ENCODE data around the gene MNS1.

DNA sequence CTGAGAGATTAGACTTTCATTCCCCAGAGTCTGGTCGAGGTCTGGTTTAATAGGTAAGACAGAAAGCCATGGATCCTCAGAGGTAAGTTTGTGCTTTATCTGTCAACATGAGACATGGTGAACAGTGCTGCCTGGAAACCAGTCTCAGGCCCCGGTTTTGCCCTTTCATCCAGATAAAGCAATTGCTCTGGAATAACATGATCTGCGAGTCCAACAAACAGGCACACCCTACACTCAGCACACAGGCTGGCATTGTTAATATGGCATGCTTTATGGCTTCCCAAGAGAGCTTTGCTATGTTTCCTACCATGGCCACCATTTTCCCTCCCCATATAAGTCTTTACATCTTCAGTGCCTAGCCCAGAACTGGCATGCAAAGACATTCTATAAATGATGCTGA, 30.1 kb upstream of the MNS1 start:
- TF ChIP-seq, protein P1, sequence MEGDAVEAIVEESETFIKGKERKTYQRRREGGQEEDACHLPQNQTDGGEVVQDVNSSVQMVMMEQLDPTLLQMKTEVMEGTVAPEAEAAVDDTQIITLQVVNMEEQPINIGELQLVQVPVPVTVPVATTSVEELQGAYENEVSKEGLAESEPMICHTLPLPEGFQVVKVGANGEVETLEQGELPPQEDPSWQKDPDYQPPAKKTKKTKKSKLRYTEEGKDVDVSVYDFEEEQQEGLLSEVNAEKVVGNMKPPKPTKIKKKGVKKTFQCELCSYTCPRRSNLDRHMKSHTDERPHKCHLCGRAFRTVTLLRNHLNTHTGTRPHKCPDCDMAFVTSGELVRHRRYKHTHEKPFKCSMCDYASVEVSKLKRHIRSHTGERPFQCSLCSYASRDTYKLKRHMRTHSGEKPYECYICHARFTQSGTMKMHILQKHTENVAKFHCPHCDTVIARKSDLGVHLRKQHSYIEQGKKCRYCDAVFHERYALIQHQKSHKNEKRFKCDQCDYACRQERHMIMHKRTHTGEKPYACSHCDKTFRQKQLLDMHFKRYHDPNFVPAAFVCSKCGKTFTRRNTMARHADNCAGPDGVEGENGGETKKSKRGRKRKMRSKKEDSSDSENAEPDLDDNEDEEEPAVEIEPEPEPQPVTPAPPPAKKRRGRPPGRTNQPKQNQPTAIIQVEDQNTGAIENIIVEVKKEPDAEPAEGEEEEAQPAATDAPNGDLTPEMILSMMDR (IDR thresholded peaks at IDR 0.05), result no peak
- TF ChIP-seq POLR2A (IDR thresholded peaks at IDR 0.05), result no peak
- TF ChIP-seq EP300 (IDR thresholded peaks at IDR 0.05), result no peak

Measured in sigmoid colon (tissue), 4 donors.